AG10803 (cell line): ENCODE results near the gene CREG1.
"Not testable (repeated sequence)": the region's sequence is repeated elsewhere in the genome, so short reads cannot be mapped to it uniquely, and the experiment has no call there.

Source experiments
- DNase-seq: peaks from one replicate; pipeline ENCODE4 v3.0.0; 2010; ENCODE audit warnings: low read depth
- H3K4me3 ChIP-seq: 2 replicates; pipeline ENCODE4 v1.5.1; 2011; ENCODE audit warnings: mild to moderate bottlenecking, low read length, control low read depth
- CTCF ChIP-seq: conservative IDR thresholded peaks from 2 replicates; pipeline ENCODE4 v1.5.1; 2011; ENCODE audit warnings: mild to moderate bottlenecking, low read length, control low read depth, inconsistent platforms

The CREG1 gene

GRCh38 chr1:167564612-167565270, 11.2 kb upstream of the CREG1 start:
- TF ChIP-seq CTCF, result no peak
- DNase-seq, result peak; percentile 16
- no peak overlapping the region for H3K4me3 ChIP-seq

- H3K4me3 ChIP-seq, result no peak overlapping the region
- no peak for TF ChIP-seq CTCF
- no peak for DNase-seq
Measured at GRCh38 chr1:167563579-167564246, 10.2 kb upstream of the CREG1 start.

GRCh38 chr1:167562702-167563101, 9.1 kb upstream of the CREG1 start:
- DNase-seq, result peak; percentile 62
- H3K4me3 ChIP-seq, result no peak overlapping the region
- TF ChIP-seq CTCF, result no peak

- no peak for TF ChIP-seq CTCF
- no peak for DNase-seq
- H3K4me3 ChIP-seq, result no peak overlapping the region
Measured at GRCh38 chr1:167561753-167562152, 8.2 kb upstream of the CREG1 start.

- DNase-seq, result peak; percentile 67
- no peak overlapping the region for H3K4me3 ChIP-seq
- peak; percentile 95 for TF ChIP-seq CTCF
Measured at GRCh38 chr1:167555971-167556714, 2.6 kb upstream of the CREG1 start.

- DNase-seq, H3K4me3 ChIP-seq: not testable (repeated sequence)
Measured at GRCh38 chr1:167555072-167555471, 1.5 kb upstream of the CREG1 start.

GRCh38 chr1:167554028-167554779, 642 bp upstream of the CREG1 start:
- no peak for DNase-seq
- peak overlapping the region; percentile 62 for H3K4me3 ChIP-seq
- no peak for TF ChIP-seq CTCF
